Measurements from ENCODE around the gene HSD17B1.

- TF ChIP-seq POLR2AphosphoS5 (IDR thresholded peaks at IDR 0.05) (no peak), CTCF (IDR thresholded peaks at IDR 0.05) (no peak), POLR2A (IDR thresholded peaks at IDR 0.05) (no peak)
Observed at GRCh38 chr17:42548993-42549755, 3.5 kb upstream of the HSD17B1 start.

Measured in upper lobe of left lung (tissue), 4 donors.